PC-3 (cell line): ENCODE data around the gene MARK2. TPM values are rescaled to one million over a fixed set of nuclear protein-coding genes. Genes with fewer than 3 reads are reported as not detected.

ENCODE experiments used
- ATAC-seq: fragments of 200-7000 bp; cut with Tn5 transposase; 2 replicates; pipeline ENCODE4 v1.9.1; 2020; ENCODE audit warnings: mild to moderate bottlenecking, moderate library complexity
- BruUV-seq: library from RNA; stranded (reverse); fragments of 400-500 nt; replicated peaks from 2 replicates; lab custom pipeline; 2021; lab: Mats Ljungman, UMichigan
- CTCF ChIA-PET: fragments of 300-600 bp; sonication (Branson Sonifier 250); formaldehyde crosslinking; loops from one replicate; lab custom pipeline; 2022; ENCODE audit warnings: antibody characterized with exemption; lab: Charles Lee
- POLR2A ChIA-PET: fragments of 300-600 bp; sonication (Branson Sonifier 250); formaldehyde crosslinking; loops from one replicate; lab custom pipeline; 2022; ENCODE audit warnings: antibody characterized with exemption; ENCODE audit not compliant: unreplicated experiment; lab: Charles Lee
- DNase-seq: peaks from one replicate; pipeline ENCODE4 v3.0.0-alpha.2; 2015
- H2AFZ ChIP-seq: fragments of 300-600 bp; sonication (generic); 2 replicates; pipeline ENCODE4 v1.6.0; 2016; ENCODE audit warnings: antibody characterized with exemption, low read length
- H3F3A ChIP-seq: fragments of 300-600 bp; sonication (generic); one replicate; pipeline ENCODE4 v1.6.0; 2017; ENCODE audit warnings: antibody characterized with exemption, low read length, control low read depth, mild to moderate bottlenecking; ENCODE audit not compliant: unreplicated experiment
- H3K27ac ChIP-seq: fragments of 300-600 bp; sonication (generic); 2 replicates; pipeline ENCODE4 v1.5.1; 2016; ENCODE audit warnings: mild to moderate bottlenecking, low read length
- H3K27me3 ChIP-seq: fragments of 300-600 bp; sonication (generic); 2 replicates; pipeline ENCODE4 v1.6.1; 2016; ENCODE audit warnings: low read length, mixed read lengths
- H3K36me3 ChIP-seq: fragments of 300-600 bp; sonication (generic); 2 replicates; pipeline ENCODE4 v1.6.1; 2016; ENCODE audit warnings: low read depth, mixed run types, low read length, mixed read lengths
- H3K4me1 ChIP-seq: fragments of 300-600 bp; sonication (generic); 2 replicates; pipeline ENCODE4 v1.5.1; 2016; ENCODE audit warnings: low read length; ENCODE audit not compliant: insufficient read depth
- H3K4me2 ChIP-seq: fragments of 300-600 bp; sonication (generic); 2 replicates; pipeline ENCODE4 v1.6.0; 2016; ENCODE audit warnings: low read length
- H3K4me3 ChIP-seq: fragments of 300-600 bp; sonication (generic); 2 replicates; pipeline ENCODE4 v1.5.1; 2016; ENCODE audit warnings: mild to moderate bottlenecking, low read length, mixed read lengths
- H3K79me2 ChIP-seq: fragments of 300-600 bp; sonication (generic); 2 replicates; pipeline ENCODE4 v1.6.1; 2017; ENCODE audit warnings: low read length, mixed read lengths
- H3K9ac ChIP-seq: fragments of 300-600 bp; sonication (generic); 2 replicates; pipeline ENCODE4 v1.6.0; 2016; ENCODE audit warnings: mild to moderate bottlenecking, low read length
- H3K9me2 ChIP-seq: fragments of 300-600 bp; sonication (generic); replicated peaks from 2 replicates; pipeline ENCODE4 v1.6.1; 2016; ENCODE audit warnings: mixed run types, low read length, mixed read lengths
- H3K9me3 ChIP-seq: fragments of 300-600 bp; sonication (generic); 2 replicates; pipeline ENCODE4 v1.6.1; 2016; ENCODE audit warnings: low read length, mixed read lengths
- H4K20me1 ChIP-seq: fragments of 300-600 bp; sonication (generic); 2 replicates; pipeline ENCODE4 v1.6.1; 2016; ENCODE audit warnings: low read length, mixed read lengths
- CTCF ChIP-seq: fragments of 300-600 bp; sonication (generic); conservative IDR thresholded peaks from 2 replicates; pipeline ENCODE4 v1.5.1; 2017; ENCODE audit warnings: antibody characterized with exemption, low read depth, mild to moderate bottlenecking, low read length
- EZH2 ChIP-seq: fragments of 300-600 bp; sonication (generic); IDR thresholded peaks from one replicate; pipeline ENCODE4 v1.6.1; 2017; ENCODE audit warnings: antibody characterized with exemption, mild to moderate bottlenecking, low read length; ENCODE audit not compliant: unreplicated experiment
- EZH2phosphoT487 ChIP-seq: fragments of 300-600 bp; sonication (generic); IDR thresholded peaks from 2 replicates; pipeline ENCODE4 v1.6.1; 2018; ENCODE audit warnings: mild to moderate bottlenecking, antibody characterized with exemption, low read length, borderline replicate concordance
- intact Hi-C: fragments of 100-400 bp; cut with micrococcal nuclease; formaldehyde crosslinking; loops from 2 replicates; pipeline ENCODE4 v1.9.0; 2023
- total RNA-seq: library from RNA; depleted of rRNA; stranded (reverse); fragments of >200 nt; gene quantifications from 2 replicates; pipeline ENCODE4 v1.2.3, GENCODE V29; 2014

MARK2 gene
- total RNA-seq, 1 experiment from 2014 or later: 60.1 TPM

- ChIA-PET POLR2A (interaction anchor here (0.7 kb wide), 1 partner anchor 348 kb away, joined by 9 read pairs; no protein-coding TSS in a partner anchor), CTCF (no interaction called here)
- no peaks in the 10 kb centered on the region for H3K9me2 ChIP-seq
- no peak overlapping the region for H3K4me3 ChIP-seq
- no peak overlapping the region for H3K9ac ChIP-seq
- ATAC-seq: no peak
- H3K4me2 ChIP-seq: no peak overlapping the region
- intact Hi-C loops: no loop called here
- H3K4me1 ChIP-seq: no peaks in the 10 kb centered on the region
- H3K79me2 ChIP-seq: no peaks in the 10 kb centered on the region
- no peak overlapping the region for H3K27ac ChIP-seq
- DNase-seq: no peak
- H3K27me3 ChIP-seq: no peaks in the 10 kb centered on the region
- peaks cover 19% of the 10 kb centered on the region; the same call in 1 of the 2 replicates for H3K36me3 ChIP-seq
- H4K20me1 ChIP-seq: no peaks in the 10 kb centered on the region
- no peaks in the 10 kb centered on the region for H3F3A ChIP-seq
- BruUV-seq: no TSS peak
- no peaks in the 10 kb centered on the region for H3K9me3 ChIP-seq
- TF ChIP-seq EZH2: no peak
- TF ChIP-seq EZH2phosphoT487: no peak
- TF ChIP-seq CTCF: no peak
- H2AFZ ChIP-seq: no peak overlapping the region
Observed at GRCh38 chr11:63908631-63909401, 69.9 kb downstream of the MARK2 start.

- no peak overlapping the region for H3K9ac ChIP-seq
- H3F3A ChIP-seq: no peaks in the 10 kb centered on the region
- no peak overlapping the region for H2AFZ ChIP-seq
- H3K27ac ChIP-seq: no peak overlapping the region
- no TSS peak for BruUV-seq
- no peak overlapping the region for H3K4me3 ChIP-seq
- no peaks in the 10 kb centered on the region for H4K20me1 ChIP-seq
- no peaks in the 10 kb centered on the region for H3K79me2 ChIP-seq
- peaks cover 13% of the 10 kb centered on the region; the same call in 1 of the 2 replicates for H3K36me3 ChIP-seq
- no peaks in the 10 kb centered on the region for H3K27me3 ChIP-seq
- no peaks in the 10 kb centered on the region for H3K9me3 ChIP-seq
- ATAC-seq (no peak), DNase-seq (no peak)
- intact Hi-C loops: no loop called here
- no peaks in the 10 kb centered on the region for H3K4me1 ChIP-seq
- CTCF ChIA-PET: no interaction called here
- H3K9me2 ChIP-seq: no peaks in the 10 kb centered on the region
- TF ChIP-seq EZH2 (no peak), CTCF (no peak), EZH2phosphoT487 (no peak)
- POLR2A ChIA-PET: no interaction called here
- H3K4me2 ChIP-seq: no peak overlapping the region
Observed at GRCh38 chr11:63909591-63910506, 70.9 kb downstream of the MARK2 start.
